Vagina (tissue), 2 donors: ENCODE data around the gene HSD17B8. TPM values are rescaled to one million over a fixed set of nuclear protein-coding genes. Genes with fewer than 3 reads are reported as not detected.

Source experiments
- DNase-seq, 2 donors: peaks; one replicate each; pipeline ENCODE4 v3.0.0-alpha.2; 2017; ENCODE audit errors: extremely low spot score in 2 of 2
- H3K27ac ChIP-seq: fragments of 200-600 bp; sonication (generic); one replicate; pipeline ENCODE4 v1.5.1; 2019
- H3K27me3 ChIP-seq: fragments of 200-600 bp; sonication (generic); one replicate; pipeline ENCODE4 v1.5.1; 2019
- H3K36me3 ChIP-seq, 2 donors: fragments of 200-600 bp; sonication (generic); one replicate each; pipeline ENCODE4 v1.5.1; 2017 to 2019
- H3K4me1 ChIP-seq: fragments of 200-600 bp; sonication (generic); one replicate; pipeline ENCODE4 v1.5.1; 2019
- H3K4me3 ChIP-seq, 2 donors: fragments of 200-600 bp; sonication (generic); 1 replicate in 1 of 2; 2 replicates in 1 of 2; pipeline ENCODE4 v1.5.1; 2016 to 2019
- H3K9me3 ChIP-seq: fragments of 200-600 bp; sonication (generic); one replicate; pipeline ENCODE4 v1.5.1; 2019
- POLR2A ChIP-seq, 2 donors: fragments of 450-650 bp; IDR thresholded peaks; one replicate each; pipeline ENCODE4 v1.6.1; 2017; ENCODE audit warnings: antibody characterized with exemption in 2 of 2, mild to moderate bottlenecking in 2 of 2, moderate library complexity in 2 of 2
- POLR2AphosphoS5 ChIP-seq, 2 donors: sonication (generic); formaldehyde crosslinking; IDR thresholded peaks; one replicate each; pipeline ENCODE4 v1.9.0; 2017; ENCODE audit warnings: antibody characterized with exemption in 2 of 2, mild to moderate bottlenecking in 2 of 2, low read depth in 1 of 2; ENCODE audit not compliant: insufficient read depth in 1 of 2
- intact Hi-C: fragments of 100-400 bp; cut with DNase I; formaldehyde crosslinking; loops from one replicate; pipeline ENCODE4 v1.15.1; 2023
- microRNA counts, 2 donors: library from miRNA; unstranded; fragments of <30 nt; microRNA quantifications; one replicate each; lab custom pipeline; 2016 to 2017
- microRNA-seq: library from miRNA; unstranded; fragments of <30 nt; microRNA quantifications from one replicate; pipeline ENCODE4, GENCODE V29; 2017; ENCODE audit warnings: borderline number of aligned reads, borderline replicate concordance
- small RNA-seq: library from RNA; depleted of rRNA; stranded (forward); fragments of <200 nt; gene quantifications from one replicate; pipeline ENCODE3, GENCODE V24; 2016
- total RNA-seq: library from RNA; depleted of rRNA; stranded (reverse); fragments of >200 nt; gene quantifications from one replicate; pipeline ENCODE4 v1.2.3, GENCODE V29; 2016
- TF ChIP-seq, protein P1 (sequence below), 3 experiments: fragments of 450-650 bp in 2 of 3; fragments of 200-600 bp in 1 of 3; sonication (generic) in 1 of 3; IDR thresholded peaks; one replicate each; pipeline ENCODE4 v1.5.1; 2017 to 2019; ENCODE audit warnings: antibody characterized with exemption in 3 of 3, mild to moderate bottlenecking in 2 of 3, moderate library complexity in 2 of 3

The HSD17B8 gene
- total RNA-seq, 1 donor from 2014 or later: 17.7 TPM

DNA sequence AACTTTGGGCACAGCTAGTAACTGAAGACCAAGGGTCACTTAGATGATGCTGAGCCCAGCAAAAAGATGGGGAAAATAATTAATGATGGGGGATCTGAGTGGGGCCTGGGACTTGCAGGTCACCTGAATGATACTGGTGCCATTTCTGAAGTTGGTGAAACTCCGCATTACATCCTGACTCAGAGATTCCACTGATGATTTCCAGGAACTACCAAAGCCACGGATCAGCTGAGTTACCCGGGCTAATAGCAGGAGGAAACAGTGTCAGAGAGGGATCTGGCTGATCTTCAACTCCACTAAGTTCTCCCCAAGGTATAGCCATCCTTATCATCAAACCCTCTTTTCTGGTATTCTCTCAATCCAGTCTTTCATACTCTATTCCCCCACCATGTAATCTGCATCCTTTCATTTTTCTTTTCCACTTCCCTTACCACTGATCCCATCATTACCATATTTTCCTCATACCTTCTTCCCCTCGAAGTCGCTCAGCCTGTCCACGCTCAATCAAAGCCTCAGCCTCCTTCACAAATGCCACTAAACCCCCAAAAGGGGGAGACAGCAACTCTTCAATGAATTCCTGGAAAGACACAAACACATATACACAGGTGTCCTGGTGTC is 47.0 kb downstream of the HSD17B8 start:
- peaks cover 27% of the 10 kb centered on the region for H3K4me1 ChIP-seq
- TF ChIP-seq POLR2AphosphoS5 (IDR thresholded peaks at IDR 0.05; ENCODE audit: insufficient read depth in 1 of 2, low read depth in 1 of 2): no peak
- no peak for TF ChIP-seq POLR2A (IDR thresholded peaks at IDR 0.05)

DNA sequence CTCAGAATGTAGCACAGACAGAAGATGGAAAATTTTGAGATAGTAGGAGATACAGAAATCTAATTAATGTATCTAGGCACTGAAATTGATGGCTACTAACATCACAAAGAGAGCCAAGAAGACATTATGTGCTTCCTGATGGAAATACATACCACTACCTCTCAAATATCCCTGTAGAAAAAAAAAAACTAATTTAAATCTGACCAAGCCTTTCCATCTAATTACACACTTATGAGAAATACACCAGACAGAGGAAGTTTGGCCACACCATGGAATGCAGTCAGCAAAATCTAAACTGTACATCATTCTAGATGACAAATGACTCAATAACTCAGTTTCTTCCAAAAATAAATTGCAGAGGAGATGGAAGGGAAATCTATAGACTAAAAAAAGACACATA is 48.3 kb downstream of the HSD17B8 start:
- H3K27me3 ChIP-seq: no peaks in the 10 kb centered on the region
- intact Hi-C loops: no loop called here
- H3K9me3 ChIP-seq: no peaks in the 10 kb centered on the region
- TF ChIP-seq POLR2A (IDR thresholded peaks at IDR 0.05) (no peak), POLR2AphosphoS5 (IDR thresholded peaks at IDR 0.05; ENCODE audit: insufficient read depth in 1 of 2, low read depth in 1 of 2) (no peak)
- TF ChIP-seq, protein P1, sequence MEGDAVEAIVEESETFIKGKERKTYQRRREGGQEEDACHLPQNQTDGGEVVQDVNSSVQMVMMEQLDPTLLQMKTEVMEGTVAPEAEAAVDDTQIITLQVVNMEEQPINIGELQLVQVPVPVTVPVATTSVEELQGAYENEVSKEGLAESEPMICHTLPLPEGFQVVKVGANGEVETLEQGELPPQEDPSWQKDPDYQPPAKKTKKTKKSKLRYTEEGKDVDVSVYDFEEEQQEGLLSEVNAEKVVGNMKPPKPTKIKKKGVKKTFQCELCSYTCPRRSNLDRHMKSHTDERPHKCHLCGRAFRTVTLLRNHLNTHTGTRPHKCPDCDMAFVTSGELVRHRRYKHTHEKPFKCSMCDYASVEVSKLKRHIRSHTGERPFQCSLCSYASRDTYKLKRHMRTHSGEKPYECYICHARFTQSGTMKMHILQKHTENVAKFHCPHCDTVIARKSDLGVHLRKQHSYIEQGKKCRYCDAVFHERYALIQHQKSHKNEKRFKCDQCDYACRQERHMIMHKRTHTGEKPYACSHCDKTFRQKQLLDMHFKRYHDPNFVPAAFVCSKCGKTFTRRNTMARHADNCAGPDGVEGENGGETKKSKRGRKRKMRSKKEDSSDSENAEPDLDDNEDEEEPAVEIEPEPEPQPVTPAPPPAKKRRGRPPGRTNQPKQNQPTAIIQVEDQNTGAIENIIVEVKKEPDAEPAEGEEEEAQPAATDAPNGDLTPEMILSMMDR (IDR thresholded peaks at IDR 0.05): no peak
- H3K36me3 ChIP-seq: peaks cover 0 to 5% of the 10 kb centered on the region in 2 donors
- no peak overlapping the region for H3K4me3 ChIP-seq
- H3K4me1 ChIP-seq: peaks cover 26% of the 10 kb centered on the region
- no peak overlapping the region for H3K27ac ChIP-seq
- no peak for DNase-seq

More for the DNA sequence above, 47.0 kb downstream of the HSD17B8 start:
- intact Hi-C loops: no loop called here
- H3K27ac ChIP-seq: no peak overlapping the region
- H3K27me3 ChIP-seq: no peaks in the 10 kb centered on the region
- DNase-seq: no peak
- peaks cover 0 to 5% of the 10 kb centered on the region in 2 donors for H3K36me3 ChIP-seq
- H3K9me3 ChIP-seq: no peaks in the 10 kb centered on the region
- H3K4me3 ChIP-seq: no peak overlapping the region

DNA sequence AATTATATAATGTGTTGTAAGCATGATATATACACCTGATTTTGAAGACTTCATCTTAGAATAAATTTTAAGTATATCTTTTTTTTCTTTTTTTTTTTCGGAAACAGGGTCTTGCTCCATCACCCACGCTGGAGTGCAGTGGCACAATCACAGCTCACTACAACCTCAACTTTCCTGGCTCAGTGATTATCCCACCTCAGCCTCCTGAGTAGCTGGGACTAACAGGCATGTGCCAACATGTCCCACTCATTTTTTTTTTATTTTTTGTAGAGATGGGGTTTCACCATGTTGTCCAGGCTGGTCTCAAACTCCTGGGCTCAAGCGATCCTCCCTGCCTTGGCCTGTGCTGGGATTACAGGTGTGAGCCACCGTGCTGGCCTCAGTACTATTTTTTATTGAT is 50.1 kb downstream of the HSD17B8 start:
- H3K4me1 ChIP-seq: peaks cover 15% of the 10 kb centered on the region
- no peak for DNase-seq
- H3K9me3 ChIP-seq: no peaks in the 10 kb centered on the region
- H3K36me3 ChIP-seq: peaks cover 0 to 17% of the 10 kb centered on the region in 2 donors
- no peak overlapping the region for H3K27ac ChIP-seq
- intact Hi-C loops: no loop called here
- TF ChIP-seq, protein P1 (IDR thresholded peaks at IDR 0.05): no peak
- no peak for TF ChIP-seq POLR2A (IDR thresholded peaks at IDR 0.05)
- TF ChIP-seq POLR2AphosphoS5 (IDR thresholded peaks at IDR 0.05; ENCODE audit: insufficient read depth in 1 of 2, low read depth in 1 of 2): no peak
- no peak overlapping the region for H3K4me3 ChIP-seq
- no peaks in the 10 kb centered on the region for H3K27me3 ChIP-seq

MicroRNAs encoded within 50 kb of the gene (microRNA counts, 767-probe panel; counts per million panel counts)
- microRNA hsa-miR-219-1-3p (lab: Ali Mortazavi, UCI) (238 to 261 counts per million in 2 donors), microRNA hsa-miR-219-5p (lab: Ali Mortazavi, UCI) (238 to 261 counts per million in 2 donors)

Small RNAs within 50 kb of the gene (microRNA-seq; reads per million reads assigned to microRNA genes)
- gene MIR219A1: 2.4 reads per million

Small RNAs within 50 kb of the gene (small RNA-seq; reads per million reads assigned to genes)
- 1.1 reads per million, percentile 26 among the genes with 10 or more reads in this experiment for gene MIR219A1
- gene RNY4P10: not detected

Other genes with a start within 250 kb of the HSD17B8 start
- 125 TPM for gene BRD2, start 236.1 kb upstream of the HSD17B8 start, total RNA-seq
- 30.2 TPM for gene HLA-DOA, start 195.1 kb upstream of the HSD17B8 start, total RNA-seq
- 82.3 TPM for gene HLA-DPA1, start 131.0 kb upstream of the HSD17B8 start, total RNA-seq
- 94.8 TPM for gene HLA-DPB1, start 128.7 kb upstream of the HSD17B8 start, total RNA-seq
- gene COL11A2, start 12.2 kb upstream of the HSD17B8 start, total RNA-seq: 0.25 TPM
- 28.0 TPM for gene RXRB, start 4.0 kb upstream of the HSD17B8 start, total RNA-seq
- 36.3 TPM for gene SLC39A7, start 3.8 kb upstream of the HSD17B8 start, total RNA-seq
- gene RING1, start 3.8 kb downstream of the HSD17B8 start, total RNA-seq: 32.7 TPM
- 42.2 TPM for gene VPS52, start 67.2 kb downstream of the HSD17B8 start, total RNA-seq
- 3,296 TPM for gene RPS18, start 67.4 kb downstream of the HSD17B8 start, total RNA-seq
- gene B3GALT4, start 72.5 kb downstream of the HSD17B8 start, total RNA-seq: 14.0 TPM
- 36.3 TPM for gene WDR46, start 84.6 kb downstream of the HSD17B8 start, total RNA-seq
- 9.1 TPM for gene PFDN6, start 84.9 kb downstream of the HSD17B8 start, total RNA-seq
- gene RGL2, start 94.3 kb downstream of the HSD17B8 start, total RNA-seq: 41.5 TPM
- 59.9 TPM for gene TAPBP, start 109.4 kb downstream of the HSD17B8 start, total RNA-seq
- gene ZBTB22, start 113.1 kb downstream of the HSD17B8 start, total RNA-seq: 18.4 TPM
- gene DAXX, start 118.3 kb downstream of the HSD17B8 start, total RNA-seq: 32.2 TPM
- 27.5 TPM for gene KIFC1, start 187.2 kb downstream of the HSD17B8 start, total RNA-seq
- 73.2 TPM for gene PHF1, start 206.4 kb downstream of the HSD17B8 start, total RNA-seq
- gene CUTA, start 213.5 kb downstream of the HSD17B8 start, total RNA-seq: 73.2 TPM
- 16.0 TPM for gene SYNGAP1, start 215.4 kb downstream of the HSD17B8 start, total RNA-seq
- 1.5 TPM for gene ZBTB9, start 249.9 kb downstream of the HSD17B8 start, total RNA-seq